ENCODE data around the gene MAP7D2.

DNA sequence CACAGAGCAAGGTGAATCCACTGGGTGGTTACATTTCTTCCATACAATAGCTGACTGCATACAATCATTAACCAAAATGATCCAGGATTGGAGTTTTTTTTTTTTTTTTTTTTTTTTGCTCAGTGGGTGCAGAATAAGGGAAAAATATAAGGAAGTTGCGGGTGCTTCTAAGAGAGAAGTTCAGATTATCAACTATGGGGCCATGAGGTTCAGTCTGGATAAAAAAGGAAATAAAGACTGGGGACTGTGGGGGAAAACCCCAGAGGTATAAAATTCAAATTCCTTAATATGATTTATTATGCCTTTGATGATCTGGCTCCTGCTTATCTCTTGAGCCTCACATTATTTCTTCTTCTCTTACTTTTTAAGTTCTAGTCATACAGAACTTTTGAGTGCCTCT lies 30.9 kb upstream of the MAP7D2 start:
- TF ChIP-seq CTCF (IDR thresholded peaks at IDR 0.05) (no peak), POLR2A (IDR thresholded peaks at IDR 0.05; ENCODE audit: low read depth) (no peak)

All from esophagus muscularis mucosa (tissue), 3 donors.